Hindlimb muscle (tissue), 1 donor: ENCODE results near the gene GBP2. TPM values are rescaled to one million over a fixed set of nuclear protein-coding genes. Genes with fewer than 3 reads are reported as not detected.
A peak's percentile ranks its signal among the peaks of the same experiment; 100 is the strongest.
"Not testable (repeated sequence)": the region's sequence is repeated elsewhere in the genome, so short reads cannot be mapped to it uniquely, and the experiment has no call there.

Experiments
- DNase-seq: peaks from one replicate; pipeline ENCODE4 v3.0.0-alpha.2; 2013
- polyA plus RNA-seq: library from polyadenylated mRNA; unstranded; fragments of 120-200 nt; gene quantifications from one replicate; pipeline ENCODE4 v1.2.1, GENCODE V29; 2013; ENCODE audit not compliant: insufficient read length

The GBP2 gene
- polyA plus RNA-seq, result 1.3 TPM

GRCh38 chr1:89125913-89126580 lies at the start of gene GBP2:
GBP2 (minus strand) TSS chr1:89126114; CDS start chr1:89121966, 4,148 bp downstream.
- peak; percentile 17 for DNase-seq

GRCh38 chr1:89174491-89174890 lies 48.6 kb upstream of the GBP2 start:
- DNase-seq, result no peak

- DNase-seq, result no peak
Measured at GRCh38 chr1:89172468-89173143, 46.7 kb upstream of the GBP2 start.

- DNase-seq, result no peak
Measured at GRCh38 chr1:89171067-89171438, 45.1 kb upstream of the GBP2 start.

GRCh38 chr1:89170170-89171066 lies 44.5 kb upstream of the GBP2 start:
- no peak for DNase-seq

- no peak for DNase-seq
Measured at GRCh38 chr1:89169166-89169565, 43.3 kb upstream of the GBP2 start.

- DNase-seq, result no peak
Measured at GRCh38 chr1:89167590-89168230, 41.8 kb upstream of the GBP2 start.

GRCh38 chr1:89166705-89167104 lies 40.8 kb upstream of the GBP2 start:
- DNase-seq, result no peak

GRCh38 chr1:89165811-89166210 lies 39.9 kb upstream of the GBP2 start:
- DNase-seq, result no peak

GRCh38 chr1:89151047-89151446 lies 25.1 kb upstream of the GBP2 start:
- no peak for DNase-seq

- DNase-seq, result no peak
Measured at GRCh38 chr1:89149976-89150375, 24.1 kb upstream of the GBP2 start.

- no peak for DNase-seq
Measured at GRCh38 chr1:89149229-89149628, 23.3 kb upstream of the GBP2 start.

GRCh38 chr1:89147678-89148658 lies 22.1 kb upstream of the GBP2 start:
- DNase-seq, result no peak

- no peak for DNase-seq
Measured at GRCh38 chr1:89146721-89147120, 20.8 kb upstream of the GBP2 start.

- DNase-seq, result no peak
Measured at GRCh38 chr1:89143484-89143883, 17.6 kb upstream of the GBP2 start.

- DNase-seq, result no peak
Measured at GRCh38 chr1:89142160-89142559, 16.2 kb upstream of the GBP2 start.

- no peak for DNase-seq
Measured at GRCh38 chr1:89133747-89134146, 7.8 kb upstream of the GBP2 start.

- no peak for DNase-seq
Measured at GRCh38 chr1:89130716-89131115, 4.8 kb upstream of the GBP2 start.

GRCh38 chr1:89129911-89130310 lies 4.0 kb upstream of the GBP2 start:
- DNase-seq, result no peak

- DNase-seq, result not testable (repeated sequence)
Measured at GRCh38 chr1:89128003-89128458, 2.1 kb upstream of the GBP2 start.
